ENCODE results near the gene PRELP.
A peak's percentile ranks its signal among the peaks of the same experiment; 100 is the strongest.

The PRELP gene

DNA sequence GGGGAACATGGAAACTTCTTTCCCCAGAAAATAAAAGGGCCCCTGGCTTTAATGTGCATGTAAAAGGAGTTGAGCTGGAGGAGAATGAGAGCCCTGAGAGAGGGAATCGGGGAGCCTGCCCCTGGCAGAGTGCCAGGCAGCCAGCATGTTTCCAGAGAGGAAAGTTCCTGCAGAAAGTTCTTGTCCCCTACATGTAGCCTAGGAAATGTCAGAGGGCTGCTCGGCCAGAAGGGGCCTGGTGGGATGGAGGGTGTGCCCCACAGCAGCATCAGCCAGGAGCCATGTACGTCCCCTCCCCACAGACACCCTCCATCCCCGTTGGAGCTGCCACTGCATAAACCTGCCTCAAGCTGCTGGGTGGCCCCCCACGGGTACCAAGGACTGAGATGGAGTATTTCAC, 5.4 kb upstream of the PRELP start:
- no peak overlapping the region for H3K27ac ChIP-seq
- H3K4me3 ChIP-seq: no peak overlapping the region

DNA sequence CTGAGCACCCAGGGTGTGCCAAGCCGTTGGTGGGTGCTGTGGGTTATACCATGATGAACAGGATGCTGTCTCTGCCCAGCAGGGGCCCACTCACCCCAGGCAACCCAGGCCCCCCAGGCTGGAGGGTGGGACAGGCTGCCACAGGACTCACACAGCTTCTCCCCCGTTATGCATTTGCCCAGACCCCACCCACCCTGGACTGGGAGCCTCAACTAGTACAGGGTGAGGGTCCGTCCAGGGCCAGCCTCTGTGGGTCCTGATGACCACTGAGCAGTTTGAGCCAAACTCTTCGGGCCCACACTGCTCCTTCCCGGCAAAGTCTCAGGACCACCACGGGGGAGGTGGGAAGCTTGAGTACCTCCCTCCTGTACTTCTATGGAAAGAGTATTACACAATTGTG, 3.8 kb upstream of the PRELP start:
- Histone ChIP-seq H3K27ac (no peak overlapping the region), H3K4me3 (no peak overlapping the region)

DNA sequence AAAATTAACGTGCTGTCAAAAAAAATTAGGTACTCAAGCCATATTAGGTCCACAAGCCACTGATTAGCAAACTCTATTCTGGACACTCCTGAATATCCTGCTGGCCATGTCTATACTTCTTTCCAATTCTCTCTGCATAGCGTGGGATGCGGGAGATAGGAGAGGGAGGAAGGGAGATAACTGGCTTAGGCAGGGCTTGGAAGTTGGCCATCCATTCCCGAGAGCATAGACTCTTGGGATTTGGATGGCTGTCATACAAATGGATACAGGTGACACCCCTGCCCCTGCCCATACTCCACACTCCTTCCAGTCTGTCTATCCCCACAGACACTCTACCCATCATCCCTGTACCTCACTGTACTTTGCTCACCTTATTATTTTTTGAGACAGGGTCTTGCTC, 2.3 kb upstream of the PRELP start:
- no peak overlapping the region for H3K27ac ChIP-seq

DNA sequence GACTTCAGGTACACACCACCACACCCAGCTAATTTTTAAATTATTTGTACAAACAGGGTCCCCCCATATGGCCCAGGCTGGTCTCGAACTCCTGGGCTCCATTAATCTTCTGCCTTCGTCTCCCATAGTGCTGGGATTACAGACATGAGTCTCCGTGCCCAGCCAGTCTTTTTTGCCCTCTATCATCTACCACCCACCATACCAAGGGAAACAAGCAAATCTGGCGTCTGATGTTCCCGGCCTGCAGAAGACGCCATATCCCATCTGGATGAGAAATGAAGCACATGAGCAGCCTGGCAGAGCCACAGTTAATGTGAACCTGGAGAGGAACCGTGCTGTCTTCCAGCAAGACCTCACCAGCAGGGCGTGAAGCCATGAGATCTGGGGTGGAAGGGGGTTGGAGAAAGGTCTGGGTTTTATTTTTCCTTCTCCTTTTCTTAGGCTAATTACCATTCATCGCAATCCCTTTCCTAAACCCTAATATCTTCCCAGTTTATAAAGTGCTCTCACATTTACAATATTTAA, 1.8 kb upstream of the PRELP start:
- Histone ChIP-seq H3K27ac (no peak overlapping the region), H3K4me3 (no peak overlapping the region)

More for the DNA sequence above, 2.3 kb upstream of the PRELP start:
- H3K4me3 ChIP-seq: no peak overlapping the region

DNA sequence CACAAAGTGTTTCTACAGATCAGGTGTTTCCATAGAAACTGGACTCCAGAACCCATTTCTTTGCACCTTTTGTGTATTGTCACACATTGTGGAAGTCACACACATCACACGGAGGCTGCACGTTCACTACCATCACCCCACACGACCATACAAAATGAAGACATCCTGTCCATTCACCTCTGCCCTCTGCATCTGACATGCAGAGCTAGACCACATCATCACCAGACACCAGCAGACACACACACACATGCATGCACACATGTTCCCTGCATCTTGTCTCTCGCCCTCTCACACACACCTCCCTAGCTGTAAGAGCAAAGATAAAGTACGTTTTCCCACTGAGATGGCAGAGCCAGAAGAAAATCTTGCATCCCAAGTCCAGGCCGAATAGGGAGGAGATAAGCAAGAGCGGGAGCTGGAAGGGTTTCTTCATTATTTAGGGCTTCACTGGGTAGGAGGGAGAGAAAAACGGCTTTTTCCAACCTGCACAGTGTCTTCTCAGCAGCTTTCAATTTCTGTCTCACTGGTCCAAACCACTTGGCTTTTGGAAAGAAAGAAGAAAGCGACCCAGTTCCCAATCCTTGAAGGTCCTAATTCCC, 709 bp downstream of the PRELP start:
- Histone ChIP-seq H3K4me3 (peak overlapping the region in 1 of 7 experiments; percentile 35), H3K27ac (peak overlapping the region in 4 of 21 experiments; percentile 42 to 76 (median 62))

DNA sequence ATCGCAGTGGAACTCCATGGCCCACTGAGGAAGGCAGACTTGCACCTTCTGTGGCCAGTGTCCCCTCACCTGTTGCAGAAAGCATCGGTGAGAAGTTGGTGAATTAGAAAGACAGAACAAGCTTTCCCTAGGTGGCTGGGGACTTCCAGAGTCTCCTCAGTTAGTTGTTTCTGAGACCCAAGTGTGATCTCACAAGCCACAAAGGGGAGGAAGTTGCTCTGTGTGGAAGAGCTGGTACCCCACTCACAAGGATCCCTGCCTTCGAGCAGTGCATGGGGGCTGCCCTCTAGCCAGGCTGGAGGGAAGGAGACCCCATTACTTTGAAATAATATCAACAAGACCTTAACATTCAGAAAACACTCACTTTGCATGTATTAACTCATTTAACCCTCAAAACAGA, 2.1 kb downstream of the PRELP start:
- Histone ChIP-seq H3K4me3 (no peak overlapping the region), H3K27ac (peak overlapping the region in 6 of 21 experiments; percentile 27 to 76 (median 51))

DNA sequence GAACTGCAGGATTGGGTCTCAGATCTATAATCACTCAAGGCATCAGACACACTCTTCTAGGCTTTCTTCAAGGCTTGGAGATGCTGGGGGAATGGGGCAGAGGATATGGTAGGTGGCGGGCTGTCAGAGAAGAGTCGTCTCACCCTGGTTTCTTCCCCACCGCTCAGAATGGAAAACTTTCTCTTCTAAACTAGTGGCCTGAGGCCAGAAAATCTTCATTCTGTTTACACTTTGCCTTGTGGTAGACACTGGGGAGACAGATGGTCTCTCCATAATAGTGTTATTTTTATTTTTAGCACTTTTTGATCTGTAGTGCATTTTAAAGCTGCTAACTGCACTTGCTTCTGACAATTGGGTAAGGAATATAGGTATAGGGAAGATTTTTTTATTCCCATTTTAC, 2.6 kb downstream of the PRELP start:
- Histone ChIP-seq H3K27ac (peak overlapping the region in 4 of 21 experiments; percentile 42 to 76 (median 50)), H3K4me3 (no peak overlapping the region)

DNA sequence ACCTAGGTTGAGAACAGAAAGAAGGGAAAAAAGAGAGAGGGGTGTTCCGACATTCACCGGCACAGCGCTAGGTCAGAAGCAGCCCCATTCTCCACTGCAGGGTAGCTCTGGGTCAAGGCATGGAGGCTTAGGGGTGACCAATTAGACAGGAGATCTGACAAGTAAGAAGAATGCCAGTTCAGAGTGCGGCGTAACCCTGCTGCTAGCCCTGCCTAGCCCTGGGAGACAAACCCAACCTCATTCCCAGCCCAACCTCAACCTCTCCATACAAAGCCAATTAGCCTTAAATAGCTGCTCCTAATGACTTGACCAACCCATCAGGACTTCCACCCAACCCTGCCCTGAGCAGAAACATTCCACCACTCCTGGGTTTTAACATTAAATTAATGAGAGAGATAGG, 3.4 kb downstream of the PRELP start:
- Histone ChIP-seq H3K4me3 (no peak overlapping the region), H3K27ac (peak overlapping the region in 9 of 21 experiments; percentile 17 to 67 (median 47))

DNA sequence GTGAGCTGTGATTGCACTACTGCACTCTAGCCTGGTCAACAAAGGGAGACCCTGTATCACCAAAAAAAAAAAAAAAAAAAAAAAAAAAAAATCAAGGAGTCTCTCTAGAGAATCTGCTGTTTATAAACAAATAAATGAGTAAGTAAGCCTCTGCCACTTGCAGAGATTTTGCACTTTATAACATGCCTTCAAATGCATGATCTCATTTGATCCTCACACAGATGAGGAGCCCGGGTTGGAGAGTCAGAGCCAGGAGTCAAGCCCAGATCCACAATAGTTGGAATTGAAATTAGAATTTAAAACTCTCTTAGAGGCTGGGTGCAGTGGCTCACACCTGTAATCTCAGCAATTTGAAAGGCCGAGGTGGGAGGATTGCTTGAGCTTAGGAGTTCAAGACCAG, 4.0 kb downstream of the PRELP start:
- no peak overlapping the region for H3K4me3 ChIP-seq
- peak overlapping the region in 1 of 21 experiments; percentile 57 for H3K27ac ChIP-seq

DNA sequence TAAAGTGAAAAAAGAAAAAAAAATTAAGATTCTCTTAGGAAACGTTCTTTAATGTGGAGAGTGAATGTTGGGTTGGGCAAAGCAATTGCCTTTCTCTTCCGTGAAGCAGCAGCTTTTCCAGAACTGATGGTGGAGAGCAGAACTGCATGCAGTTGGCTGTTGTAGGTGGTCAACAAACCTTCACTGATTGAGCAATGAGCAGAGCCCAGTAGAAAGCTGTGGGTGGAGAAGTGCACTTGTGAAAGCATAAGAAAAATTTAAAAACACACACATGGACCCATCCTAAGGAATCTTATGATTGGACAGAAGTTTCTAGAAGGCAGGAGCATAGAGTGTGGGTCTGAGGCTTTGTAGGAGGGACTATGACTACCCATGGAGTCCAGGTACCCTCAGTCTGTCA, 4.5 kb downstream of the PRELP start:
- Histone ChIP-seq H3K27ac (peak overlapping the region in 11 of 21 experiments; percentile 8 to 77 (median 57)), H3K4me3 (no peak overlapping the region)

DNA sequence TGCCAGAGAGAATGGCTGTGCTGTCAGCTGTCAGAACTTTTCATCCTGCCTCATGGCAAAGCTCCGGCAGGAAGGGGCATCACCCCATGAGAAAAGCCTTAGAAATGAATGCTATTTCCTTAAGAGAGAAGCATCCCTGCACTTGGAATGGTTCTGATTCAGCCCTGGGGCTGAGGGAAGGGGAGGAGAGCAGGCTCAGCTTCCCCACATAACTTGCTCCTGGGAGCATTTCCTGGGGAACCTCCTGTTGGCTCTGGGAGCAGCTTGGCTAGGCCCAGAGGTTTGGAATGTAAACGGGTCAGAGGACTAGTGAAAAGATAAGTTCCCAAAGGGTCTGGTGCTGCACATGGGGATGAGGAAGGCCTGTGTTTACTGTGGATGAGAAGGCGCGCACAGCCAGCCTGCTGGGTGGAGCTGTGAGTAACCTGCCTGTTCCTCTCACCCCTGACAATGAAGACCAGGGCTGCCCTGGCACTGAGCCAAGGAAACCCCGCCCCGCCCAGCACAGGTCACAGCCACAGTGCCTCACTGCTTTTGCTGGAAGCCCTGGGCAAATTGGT, 5.0 kb downstream of the PRELP start:
- Histone ChIP-seq H3K4me3 (no peak overlapping the region), H3K27ac (peak overlapping the region in 14 of 21 experiments; percentile 6 to 77 (median 57))

DNA sequence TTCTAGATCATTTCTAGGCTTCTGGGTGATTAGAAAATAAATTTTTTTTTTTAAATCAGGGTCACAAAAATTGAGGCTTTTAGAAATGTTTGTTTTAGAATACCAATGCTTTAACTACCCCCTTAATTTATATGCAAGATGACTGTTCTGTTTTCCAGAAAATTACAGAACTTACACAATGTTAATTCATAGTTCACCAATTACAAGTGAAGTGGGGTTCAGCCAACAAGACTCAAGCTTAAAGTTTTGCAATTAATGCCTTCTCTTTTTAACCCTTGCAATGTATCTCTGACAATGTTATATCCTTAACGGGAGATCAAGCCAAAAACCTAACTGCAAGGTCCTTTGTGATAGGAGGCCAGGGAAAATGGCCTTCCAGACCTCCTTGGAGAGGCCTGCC, 5.6 kb downstream of the PRELP start:
- Histone ChIP-seq H3K27ac (peak overlapping the region in 10 of 21 experiments; percentile 6 to 77 (median 54)), H3K4me3 (no peak overlapping the region)

DNA sequence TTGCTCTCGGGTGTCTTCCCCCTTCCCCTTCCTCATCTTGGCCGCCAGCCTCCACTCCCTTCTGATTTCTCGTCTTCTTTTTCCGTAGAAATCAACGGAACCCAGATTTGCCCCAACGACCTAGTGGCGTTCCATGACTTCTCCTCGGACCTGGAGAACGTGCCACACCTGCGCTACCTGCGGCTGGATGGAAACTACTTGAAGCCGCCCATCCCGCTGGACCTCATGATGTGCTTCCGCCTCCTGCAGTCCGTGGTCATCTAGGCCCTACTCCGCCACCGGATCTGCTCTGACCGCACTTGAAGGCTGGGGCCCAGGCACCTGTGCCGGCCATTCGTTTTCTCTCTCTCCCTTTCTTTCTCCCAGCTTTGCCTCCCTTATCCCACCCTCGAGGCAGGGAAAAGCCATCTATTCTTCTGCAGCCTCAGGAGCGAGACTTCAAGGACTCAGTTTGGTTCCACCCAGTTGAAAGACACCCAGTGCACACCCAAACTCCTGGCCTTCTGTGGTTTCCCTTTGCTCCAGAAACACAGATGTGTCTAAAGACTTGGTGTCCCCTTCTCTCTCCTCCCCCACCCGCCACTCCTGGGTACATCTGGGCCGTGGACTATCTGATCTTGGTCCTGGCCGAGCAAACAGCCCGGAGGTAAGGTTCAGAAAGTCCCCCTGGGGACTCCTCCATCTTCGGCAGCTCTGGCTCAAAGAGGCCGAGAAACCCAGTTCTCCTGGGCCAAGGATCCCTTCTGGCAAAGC, 11.2 kb downstream of the PRELP start:
- Histone ChIP-seq H3K4me3 (peak overlapping the region in 3 of 7 experiments; percentile 24 to 36 (median 26)), H3K27ac (peak overlapping the region in 19 of 21 experiments; percentile 19 to 80 (median 51))

DNA sequence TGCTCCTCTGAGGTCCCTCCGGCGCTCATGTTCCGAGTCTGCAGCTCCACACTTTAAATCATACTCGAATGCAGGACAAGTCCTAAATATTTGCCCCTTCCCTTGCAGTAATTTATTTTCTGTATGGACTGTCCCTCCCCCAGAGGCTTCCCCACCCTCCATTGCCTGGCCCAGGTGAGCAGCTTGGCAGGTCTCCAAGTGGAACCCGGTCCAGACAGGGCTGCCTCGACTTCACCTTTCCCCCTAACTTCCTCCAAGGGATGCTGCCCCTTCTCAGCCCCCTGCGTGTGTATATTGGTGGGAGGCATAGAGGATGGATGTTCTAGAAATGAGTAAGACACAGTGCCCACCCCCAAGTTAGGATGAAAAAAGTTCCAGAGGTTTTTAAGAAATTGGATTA, 12.9 kb downstream of the PRELP start:
- Histone ChIP-seq H3K27ac (peak overlapping the region in 2 of 21 experiments; percentile 34 to 77), H3K4me3 (no peak overlapping the region)

DNA sequence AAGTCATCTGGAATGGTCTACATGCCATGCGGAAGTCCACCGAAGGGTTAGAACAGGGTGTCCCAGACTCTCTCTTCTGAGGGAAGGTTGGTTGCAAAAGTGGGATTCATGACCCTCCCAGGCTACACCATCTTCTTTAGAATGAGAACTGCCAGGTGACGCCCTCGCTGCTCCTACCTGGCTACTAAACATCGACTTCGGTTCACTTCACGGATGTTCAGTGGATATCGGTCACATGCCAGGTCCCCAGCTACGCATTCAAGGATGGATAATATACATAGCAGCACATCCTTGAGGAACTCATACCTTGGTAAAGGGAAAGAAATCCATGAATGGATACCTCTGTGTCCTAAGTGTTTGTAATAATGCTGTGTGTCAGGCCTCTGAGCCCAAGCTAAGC, 15.0 kb downstream of the PRELP start:
- Histone ChIP-seq H3K27ac (no peak overlapping the region), H3K4me3 (no peak overlapping the region)

DNA sequence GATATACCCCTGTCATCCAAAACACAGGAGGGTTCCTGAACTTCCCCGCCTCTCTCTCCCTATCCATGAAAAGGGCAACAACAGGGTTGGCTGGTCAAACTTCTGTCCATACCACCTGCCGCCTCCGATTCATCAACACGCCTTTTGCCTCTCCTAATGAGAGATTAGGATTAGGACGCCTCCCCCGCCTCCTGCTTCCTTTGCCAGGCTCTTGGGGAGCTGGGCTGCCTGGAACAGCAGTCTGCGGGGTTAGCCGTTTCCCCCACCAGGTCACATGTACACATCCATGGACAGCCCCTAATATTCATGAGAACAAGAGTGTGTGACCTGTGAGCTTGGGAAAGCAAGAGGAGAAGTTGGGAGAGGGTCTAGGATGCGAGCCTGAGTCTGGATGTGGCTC, 16.1 kb downstream of the PRELP start:
- no peak overlapping the region for H3K4me3 ChIP-seq
- H3K27ac ChIP-seq: no peak overlapping the region

DNA sequence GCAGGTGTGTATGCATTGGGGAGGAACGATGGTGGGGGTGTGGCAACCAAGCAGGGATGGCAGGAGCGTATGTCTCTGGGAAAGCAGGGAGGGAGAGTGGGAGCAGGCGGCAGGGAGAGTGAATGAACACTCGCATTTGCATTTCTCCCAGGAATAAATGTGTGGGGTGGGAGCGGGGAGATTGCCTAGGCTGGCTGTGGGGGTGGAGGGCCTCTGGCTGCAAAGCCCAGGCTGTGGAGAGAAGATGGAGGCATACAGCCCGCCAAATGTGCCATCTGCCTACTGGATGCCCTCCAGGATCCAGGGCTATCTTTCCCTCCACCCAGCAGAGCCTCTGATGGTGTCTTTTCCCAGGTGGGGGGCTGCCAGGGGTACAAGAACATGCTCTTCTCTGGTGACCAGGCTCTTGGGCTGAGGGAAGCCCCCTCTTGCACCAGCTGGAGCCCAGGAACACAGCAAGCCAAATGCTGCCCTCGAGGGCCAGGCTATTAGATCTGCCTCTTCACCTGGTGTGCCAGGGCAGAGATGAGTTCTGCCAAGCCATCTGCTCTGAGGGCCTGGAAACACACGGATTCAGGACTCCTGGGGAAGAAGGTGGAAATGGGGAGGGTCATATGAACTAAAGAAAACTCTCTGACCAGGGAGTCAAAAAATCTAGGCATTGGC, 16.6 kb downstream of the PRELP start:
- Histone ChIP-seq H3K4me3 (no peak overlapping the region), H3K27ac (no peak overlapping the region)

DNA sequence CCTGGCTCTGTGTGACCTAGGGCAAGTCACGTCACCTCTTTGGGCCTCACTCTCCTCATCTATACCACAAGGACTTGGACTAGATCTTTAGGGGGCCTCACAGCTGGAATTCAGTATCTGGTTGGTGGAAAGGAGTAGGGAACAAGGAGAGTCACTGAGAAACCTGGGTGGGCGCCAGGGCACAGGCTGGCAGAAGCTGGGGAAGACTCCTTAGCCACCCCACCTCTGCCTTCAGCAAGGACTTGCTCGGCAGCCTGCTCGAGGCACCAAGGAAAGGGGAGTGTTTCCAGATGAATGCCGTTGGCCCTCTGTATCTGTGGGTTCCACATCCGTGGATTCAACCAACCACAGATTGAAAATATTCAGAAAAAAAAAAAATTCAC, 17.1 kb downstream of the PRELP start:
- no peak overlapping the region for H3K27ac ChIP-seq
- no peak overlapping the region for H3K4me3 ChIP-seq

DNA sequence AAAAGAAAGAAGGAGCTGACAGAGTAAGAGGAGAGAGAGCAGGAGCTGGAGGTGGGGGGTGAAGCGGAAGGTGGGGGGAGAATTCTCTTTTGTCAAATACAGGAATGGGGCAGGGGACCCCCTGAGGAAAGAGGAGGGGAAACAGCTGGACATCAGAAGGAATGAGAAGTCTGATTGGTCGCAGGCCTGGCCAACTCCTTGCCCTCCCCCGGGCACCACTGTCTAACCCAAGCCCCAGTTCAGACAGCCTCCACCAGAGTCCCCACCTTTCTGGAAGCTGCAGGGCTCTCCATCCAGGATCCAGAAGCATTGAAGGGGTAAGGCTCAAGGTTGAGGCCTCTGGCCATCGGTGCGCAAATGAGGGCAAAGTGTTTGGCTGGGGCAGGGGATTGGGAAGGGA, 18.3 kb downstream of the PRELP start, which contains the start of gene OPTC:
OPTC (plus strand) TSS at position 253 of the 400 bp plus-strand sequence. CDS start 1,853 bp downstream, outside the sequence.
- Histone ChIP-seq H3K27ac (no peak within 1 kb of the TSS), H3K4me3 (no peak within 1 kb of the TSS)

DNA sequence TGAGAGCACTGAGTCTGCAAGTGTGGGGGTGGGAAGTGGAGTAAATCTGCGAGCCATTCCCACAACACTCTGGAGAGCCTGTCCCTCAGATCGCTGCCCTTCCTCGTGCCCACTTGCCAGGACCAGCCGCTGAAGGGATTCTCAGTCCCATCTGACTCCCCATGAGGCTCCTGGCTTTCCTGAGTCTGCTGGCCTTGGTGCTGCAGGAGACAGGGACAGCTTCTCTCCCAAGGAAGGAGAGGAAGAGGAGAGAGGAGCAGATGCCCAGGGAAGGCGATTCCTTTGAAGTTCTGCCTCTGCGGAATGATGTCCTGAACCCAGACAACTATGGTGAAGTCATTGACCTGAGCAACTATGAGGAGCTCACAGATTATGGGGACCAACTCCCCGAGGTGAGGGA, 20.2 kb downstream of the PRELP start:
- no peak overlapping the region for H3K27ac ChIP-seq
- H3K4me3 ChIP-seq: no peak overlapping the region

All from skin epidermis (tissue), 12 donors.